Ammon's horn (tissue), 1 donor: ENCODE results near the gene CYP2S1.
"Not testable (repeated sequence)": the region's sequence is repeated elsewhere in the genome, so short reads cannot be mapped to it uniquely, and the experiment has no call there.

Experiments
- DNase-seq: peaks from one replicate; pipeline ENCODE4 v3.0.0-alpha.2; 2016; ENCODE audit warnings: low spot score

CYP2S1 gene

GRCh38 chr19:41192574-41193429 is at the start of gene CYP2S1:
Gene CYP2S1 (plus strand): TSS chr19:41193219. CDS start chr19:41193265, 46 bp downstream.
- no peak for DNase-seq

- peak; percentile 82 for DNase-seq
These were observed 48.6 kb upstream of the CYP2S1 start for GRCh38 chr19:41144403-41144802.

- DNase-seq: no peak
These were observed 43.2 kb upstream of the CYP2S1 start for GRCh38 chr19:41149831-41150230.

GRCh38 chr19:41150986-41151385 is 42.0 kb upstream of the CYP2S1 start:
- DNase-seq: not testable (repeated sequence)

- DNase-seq: no peak
These were observed 39.0 kb upstream of the CYP2S1 start for GRCh38 chr19:41154060-41154459.

- DNase-seq: no peak
These were observed 36.8 kb upstream of the CYP2S1 start for GRCh38 chr19:41156207-41156606.

GRCh38 chr19:41159881-41160280 is 33.1 kb upstream of the CYP2S1 start:
- no peak for DNase-seq

- no peak for DNase-seq
These were observed 31.1 kb upstream of the CYP2S1 start for GRCh38 chr19:41161903-41162302.

- no peak for DNase-seq
These were observed 25.8 kb upstream of the CYP2S1 start for GRCh38 chr19:41166944-41167804.

GRCh38 chr19:41172297-41173164 is 20.5 kb upstream of the CYP2S1 start:
- no peak for DNase-seq

GRCh38 chr19:41174297-41174928 is 18.6 kb upstream of the CYP2S1 start:
- no peak for DNase-seq

- peak; percentile 72 for DNase-seq
These were observed 16.9 kb upstream of the CYP2S1 start for GRCh38 chr19:41175801-41176777.

GRCh38 chr19:41180173-41180572 is 12.8 kb upstream of the CYP2S1 start:
- DNase-seq: not testable (repeated sequence)

GRCh38 chr19:41186971-41187883 is 5.8 kb upstream of the CYP2S1 start:
- no peak for DNase-seq

GRCh38 chr19:41187884-41188279 is 5.1 kb upstream of the CYP2S1 start:
- DNase-seq: no peak

- DNase-seq: no peak
These were observed 3.5 kb upstream of the CYP2S1 start for GRCh38 chr19:41189425-41190065.

- DNase-seq: no peak
These were observed 574 bp downstream of the CYP2S1 start for GRCh38 chr19:41193430-41194156.

- DNase-seq: peak; percentile 19
These were observed 1.1 kb downstream of the CYP2S1 start for GRCh38 chr19:41194157-41194552.
